Glutamatergic neuron (in vitro differentiated cells): ENCODE results near the gene UGT1A3. TPM values are rescaled to one million over a fixed set of nuclear protein-coding genes. Genes with fewer than 3 reads are reported as not detected.

Experiments used
- DNase-seq: peaks from one replicate; pipeline ENCODE4 v3.0.0; 2022
- H3K27ac Mint-ChIP-seq: one replicate; pipeline ENCODE4 v1.8.0; 2020; ENCODE audit warnings: mild to moderate bottlenecking, mixed read lengths, inconsistent platforms; ENCODE audit not compliant: unreplicated experiment
- H3K27me3 Mint-ChIP-seq: one replicate; pipeline ENCODE4 v1.8.0; 2020; ENCODE audit warnings: mild to moderate bottlenecking, moderate library complexity, mixed read lengths, inconsistent platforms; ENCODE audit not compliant: unreplicated experiment
- H3K36me3 Mint-ChIP-seq: one replicate; pipeline ENCODE4 v1.8.0; 2020; ENCODE audit warnings: mild to moderate bottlenecking, mixed read lengths, inconsistent platforms; ENCODE audit not compliant: unreplicated experiment
- H3K4me1 Mint-ChIP-seq: one replicate; pipeline ENCODE4 v1.8.0; 2020; ENCODE audit warnings: mild to moderate bottlenecking, low read depth, mixed read lengths, inconsistent platforms; ENCODE audit not compliant: unreplicated experiment
- H3K4me3 Mint-ChIP-seq: one replicate; pipeline ENCODE4 v1.8.0; 2020; ENCODE audit warnings: mild to moderate bottlenecking, mixed read lengths, inconsistent platforms; ENCODE audit not compliant: unreplicated experiment
- H3K9me3 Mint-ChIP-seq: one replicate; pipeline ENCODE4 v1.8.0; 2020; ENCODE audit warnings: mild to moderate bottlenecking, moderate library complexity, mixed read lengths, inconsistent platforms; ENCODE audit not compliant: unreplicated experiment
- CTCF ChIP-seq: fragments of 200-600 bp; sonication (generic); IDR thresholded peaks from one replicate; pipeline ENCODE4 v1.5.0; 2021; ENCODE audit not compliant: partially characterized antibody, unreplicated experiment
- total RNA-seq: library from RNA; stranded (reverse); fragmentation: NEBNext Ultra II Directional; extraction: Animal tissue kit (Norgen Biotek cat#: 25700); gene quantifications from one replicate; pipeline ENCODE4 v1.2.1, GENCODE V29; 2021; ENCODE audit not compliant: unreplicated experiment

Gene UGT1A3
- total RNA-seq, 1 donor from 2014 or later: not detected

DNA sequence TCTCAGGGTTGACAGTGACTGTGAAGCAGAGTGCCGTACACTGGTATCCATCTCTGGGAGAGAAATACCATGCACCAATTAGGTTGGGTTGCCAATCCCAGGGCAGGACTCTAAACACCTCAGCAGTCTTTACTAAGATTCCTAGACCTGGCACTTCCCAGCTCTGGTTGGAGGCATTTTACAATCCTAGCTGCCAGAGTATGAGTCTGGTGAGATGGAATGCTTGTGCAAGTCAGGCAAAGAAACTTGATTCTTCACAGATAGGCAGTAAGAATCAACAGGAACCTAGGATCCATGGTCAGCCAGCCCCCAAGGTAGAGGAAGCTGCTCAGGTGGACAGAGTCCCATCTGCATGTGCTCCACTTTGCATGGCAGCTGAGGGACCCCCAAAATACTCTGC lies 22.1 kb upstream of the UGT1A3 start:
- no peak for TF ChIP-seq CTCF
- Mint-ChIP-seq H3K36me3 (no peaks in the 10 kb centered on the region), H3K27me3 (peaks cover 1% of the 10 kb centered on the region), H3K4me1 (no peaks in the 10 kb centered on the region), H3K4me3 (no peak overlapping the region), H3K9me3 (no peaks in the 10 kb centered on the region), H3K27ac (no peak overlapping the region)
- DNase-seq: no peak

- no peak for DNase-seq
- no peaks in the 10 kb centered on the region for H3K4me1 Mint-ChIP-seq
- TF ChIP-seq CTCF: no peak
- no peak overlapping the region for H3K4me3 Mint-ChIP-seq
- peaks cover 1% of the 10 kb centered on the region for H3K27me3 Mint-ChIP-seq
- no peaks in the 10 kb centered on the region for H3K36me3 Mint-ChIP-seq
- H3K9me3 Mint-ChIP-seq: no peaks in the 10 kb centered on the region
- H3K27ac Mint-ChIP-seq: no peak overlapping the region
Measured at GRCh38 chr2:233707940-233708644, 20.8 kb upstream of the UGT1A3 start.

DNA sequence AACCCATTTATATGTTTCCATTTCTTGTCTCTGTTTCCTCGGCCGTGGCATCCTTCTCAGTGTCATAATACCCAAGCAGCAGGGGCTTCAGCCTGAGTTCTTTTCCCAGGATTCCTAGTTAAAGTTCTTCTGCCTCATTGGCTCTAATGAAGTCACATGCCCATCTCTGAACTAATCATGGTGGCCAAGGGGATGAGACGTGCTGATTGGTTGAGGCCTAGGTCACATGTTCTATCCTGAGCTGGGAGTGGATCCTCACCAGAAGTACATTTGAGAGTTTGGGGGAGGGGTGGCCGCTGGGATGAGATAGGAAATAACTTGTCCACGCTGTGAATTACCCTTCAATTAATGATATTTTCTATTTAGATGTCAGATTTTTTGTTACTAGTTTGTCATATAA lies 19.9 kb upstream of the UGT1A3 start:
- H3K4me1 Mint-ChIP-seq: no peaks in the 10 kb centered on the region
- H3K27ac Mint-ChIP-seq: no peak overlapping the region
- no peak for TF ChIP-seq CTCF
- H3K27me3 Mint-ChIP-seq: peaks cover 1% of the 10 kb centered on the region
- H3K9me3 Mint-ChIP-seq: no peaks in the 10 kb centered on the region
- no peaks in the 10 kb centered on the region for H3K36me3 Mint-ChIP-seq
- DNase-seq: no peak
- H3K4me3 Mint-ChIP-seq: no peak overlapping the region

GRCh38 chr2:233711312-233712008 lies 17.4 kb upstream of the UGT1A3 start:
- H3K27me3 Mint-ChIP-seq: peaks cover 1% of the 10 kb centered on the region
- peak; percentile 92 for DNase-seq
- H3K4me3 Mint-ChIP-seq: no peak overlapping the region
- no peak overlapping the region for H3K27ac Mint-ChIP-seq
- no peaks in the 10 kb centered on the region for H3K9me3 Mint-ChIP-seq
- H3K36me3 Mint-ChIP-seq: no peaks in the 10 kb centered on the region
- TF ChIP-seq CTCF: peak; percentile 94
- no peaks in the 10 kb centered on the region for H3K4me1 Mint-ChIP-seq

DNA sequence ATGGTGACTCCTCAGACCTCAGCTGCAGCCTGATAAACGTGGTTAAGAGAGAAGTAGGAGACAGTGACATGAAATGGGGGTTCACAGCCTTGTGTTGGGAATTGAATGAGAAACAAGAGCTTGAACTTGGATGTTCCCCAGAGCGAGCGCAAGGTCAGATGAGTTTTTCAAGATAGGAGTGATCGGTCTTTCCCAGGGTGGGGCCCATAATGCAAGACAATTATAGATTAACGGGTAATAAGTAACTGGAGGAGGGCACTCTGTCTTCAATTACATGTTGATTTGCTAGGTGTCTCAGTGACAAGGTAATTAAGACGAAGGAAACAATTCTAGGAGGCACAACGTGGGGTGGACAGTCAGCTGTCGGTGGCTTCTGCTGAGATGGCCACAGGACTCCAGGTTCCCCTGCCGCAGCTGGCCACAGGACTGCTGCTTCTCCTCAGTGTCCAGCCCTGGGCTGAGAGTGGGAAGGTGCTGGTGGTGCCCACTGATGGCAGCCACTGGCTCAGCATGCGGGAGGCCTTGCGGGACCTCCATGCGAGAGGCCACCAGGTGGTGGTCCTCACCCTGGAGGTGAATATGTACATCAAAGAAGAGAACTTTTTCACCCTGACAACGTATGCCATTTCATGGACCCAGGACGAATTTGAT lies 16.1 kb upstream of the UGT1A3 start, which contains the start of gene UGT1A5:
UGT1A5 (plus strand) TSS at position 297 of the 651 bp plus-strand sequence; CDS start at position 382, 85 bp downstream.
- Mint-ChIP-seq H3K4me3 (no peak within 1 kb of the TSS), H3K36me3 (no peaks in the 10 kb centered on the region), H3K27me3 (peaks cover 1% of the 10 kb centered on the region), H3K27ac (no peak within 1 kb of the TSS), H3K4me1 (no peaks in the 10 kb centered on the region), H3K9me3 (no peaks in the 10 kb centered on the region)
- no peak for TF ChIP-seq CTCF
- no peak for DNase-seq
